NCI-H524 treated with DMSO at 0.1 percent for 48 hours (cell line): Measurements from ENCODE around the gene NFE2L3.
A peak's percentile ranks its signal among the peaks of the same experiment; 100 is the strongest.
"Not testable (repeated sequence)": the region's sequence is repeated elsewhere in the genome, so short reads cannot be mapped to it uniquely, and the experiment has no call there.

Source experiments
- DNase-seq: peaks from one replicate; lab custom pipeline; 2025; lab: John Stamatoyannopoulos, UW

The NFE2L3 gene

DNA sequence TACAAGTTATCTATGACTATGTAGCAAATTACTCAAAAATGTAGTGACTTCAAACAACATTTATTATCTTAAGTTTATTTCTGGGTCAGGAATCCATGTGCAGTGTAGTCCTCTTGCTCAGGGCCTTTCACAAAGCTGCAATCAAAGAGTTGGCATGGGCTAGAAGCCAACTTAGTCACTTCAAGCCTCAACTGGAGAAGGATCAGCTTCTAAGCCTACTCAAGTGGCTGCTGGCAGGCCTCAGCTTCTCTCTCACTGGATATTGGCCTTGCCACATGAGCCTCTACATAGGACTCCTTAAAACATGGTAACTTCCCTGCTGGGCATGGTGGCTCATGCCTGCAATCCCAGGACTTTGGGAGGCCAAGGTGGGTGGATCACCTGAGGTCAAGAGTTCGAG is 5.0 kb upstream of the NFE2L3 start:
- peak; percentile 55 for DNase-seq

DNA sequence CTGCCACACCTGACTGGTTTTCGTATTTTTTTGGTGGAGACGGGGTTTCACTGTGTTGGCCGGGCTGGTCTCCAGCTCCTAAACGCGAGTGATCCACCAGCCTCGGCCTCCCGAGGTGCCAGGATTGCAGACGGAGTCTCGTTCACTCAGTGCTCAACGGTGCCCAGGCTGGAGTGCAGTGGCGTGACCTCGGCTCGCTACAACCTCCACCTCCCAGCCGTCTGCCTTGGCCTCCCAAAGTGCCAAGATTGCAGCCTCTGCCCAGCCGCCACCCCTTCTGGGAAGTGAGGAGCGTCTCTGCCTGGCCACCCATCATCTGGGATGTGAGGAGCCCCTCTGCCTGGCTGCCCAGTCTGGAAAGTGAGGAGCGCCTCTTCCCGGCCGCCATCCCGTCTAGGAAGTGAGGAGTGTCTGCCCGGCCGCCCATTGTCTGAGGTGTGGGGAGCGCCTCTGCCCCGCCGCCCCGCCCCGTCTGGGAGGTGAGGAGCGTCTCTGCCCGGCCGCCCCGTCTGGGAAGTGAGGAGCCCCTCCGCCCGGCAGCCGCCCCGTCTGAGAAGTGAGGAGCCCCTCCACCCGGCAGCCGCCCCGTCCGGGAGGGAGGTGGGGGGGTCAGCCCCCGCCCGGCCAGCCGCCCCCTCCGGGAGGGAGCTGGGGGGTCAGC is 4.2 kb upstream of the NFE2L3 start:
- not testable (repeated sequence) for DNase-seq

DNA sequence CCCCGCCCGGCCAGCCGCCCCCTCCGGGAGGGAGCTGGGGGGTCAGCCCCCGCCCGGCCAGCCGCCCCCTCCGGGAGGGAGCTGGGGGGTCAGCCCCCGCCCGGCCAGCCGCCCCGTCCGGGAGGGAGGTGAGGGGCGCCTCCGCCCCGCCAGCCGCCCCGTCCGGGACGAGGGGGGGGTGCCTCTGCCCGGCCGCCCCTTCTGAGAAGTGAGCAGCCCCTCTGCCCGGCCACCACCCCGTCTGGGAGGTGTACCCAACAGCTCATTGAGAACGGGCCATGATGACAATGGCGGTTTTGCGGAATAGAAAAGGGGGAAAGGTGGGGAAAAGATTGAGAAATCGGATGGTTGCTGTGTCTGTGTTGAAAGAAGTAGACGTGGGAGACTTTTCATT is 3.7 kb upstream of the NFE2L3 start:
- DNase-seq, result not testable (repeated sequence)

DNA sequence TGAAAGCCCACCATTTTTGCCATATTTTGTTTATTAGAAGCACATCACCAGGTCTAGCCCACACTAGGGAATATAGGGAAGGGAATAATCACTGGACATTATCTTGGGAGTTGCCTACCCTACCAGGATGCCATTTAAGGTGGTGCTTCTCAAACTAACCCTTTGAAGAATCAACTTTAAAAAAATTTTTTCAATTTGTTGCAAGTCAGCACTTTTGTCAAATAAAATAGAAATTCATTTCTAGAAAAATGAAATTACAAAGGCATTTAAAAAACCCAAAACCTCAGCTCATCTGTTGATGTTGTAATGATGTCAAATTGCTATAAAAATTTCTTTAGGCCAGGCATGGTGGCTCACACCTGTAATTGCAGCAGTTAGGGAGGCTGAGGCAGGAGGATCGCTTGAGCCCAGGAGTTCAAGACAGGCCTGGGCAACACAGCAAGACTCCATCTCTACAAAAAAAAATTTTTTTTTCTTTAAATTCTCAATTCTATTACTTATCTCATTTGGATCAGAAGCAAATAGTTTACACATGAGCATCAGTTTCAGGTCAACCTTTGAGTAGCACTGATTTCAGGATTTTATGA is 2.5 kb upstream of the NFE2L3 start:
- DNase-seq, result no peak

GRCh38 chr7:26151096-26151495 is 902 bp upstream of the NFE2L3 start:
- DNase-seq, result peak; percentile 73

GRCh38 chr7:26151650-26151952 is 397 bp upstream of the NFE2L3 start:
- DNase-seq, result no peak

- DNase-seq, result not testable (repeated sequence)
Observed at GRCh38 chr7:26152782-26153240, 813 bp downstream of the NFE2L3 start.

DNA sequence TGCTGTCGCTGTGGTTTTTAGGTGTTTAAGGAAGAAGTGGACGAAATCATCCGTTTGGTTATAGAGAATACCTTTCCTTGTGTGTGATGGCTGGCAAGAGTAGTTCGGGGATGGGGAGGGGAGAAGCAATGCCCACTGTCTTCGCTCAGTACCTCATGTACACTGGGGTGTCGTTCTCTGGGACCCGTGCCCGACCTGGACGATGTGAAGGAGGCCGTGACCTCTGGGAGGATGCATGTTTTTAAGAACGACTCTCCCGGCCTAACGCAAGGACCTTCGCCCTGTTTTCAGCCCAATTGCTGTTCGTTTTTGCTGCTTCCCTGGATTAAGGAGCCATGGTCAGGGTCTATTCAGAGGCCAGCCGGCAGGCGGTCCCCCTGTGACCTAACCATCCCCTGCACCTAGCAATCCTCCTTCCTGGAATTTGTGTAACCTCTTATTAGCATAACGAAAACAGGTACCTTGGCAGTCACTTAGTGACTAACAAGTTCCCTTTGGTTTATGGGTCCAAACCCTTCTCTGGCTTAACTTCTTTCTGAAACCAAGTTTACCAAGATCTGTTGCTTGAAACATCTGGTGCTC is 1.3 kb downstream of the NFE2L3 start:
- no peak for DNase-seq

- no peak for DNase-seq
Observed at GRCh38 chr7:26153823-26154783, 2.1 kb downstream of the NFE2L3 start.

GRCh38 chr7:26155531-26156375 is 3.8 kb downstream of the NFE2L3 start:
- DNase-seq, result no peak

GRCh38 chr7:26156451-26157420 is 4.7 kb downstream of the NFE2L3 start:
- DNase-seq, result no peak

GRCh38 chr7:26157520-26158105 is 5.6 kb downstream of the NFE2L3 start:
- DNase-seq, result no peak

GRCh38 chr7:26159243-26159642 is 7.2 kb downstream of the NFE2L3 start:
- DNase-seq, result no peak

- no peak for DNase-seq
Observed at GRCh38 chr7:26160896-26161295, 8.9 kb downstream of the NFE2L3 start.

DNA sequence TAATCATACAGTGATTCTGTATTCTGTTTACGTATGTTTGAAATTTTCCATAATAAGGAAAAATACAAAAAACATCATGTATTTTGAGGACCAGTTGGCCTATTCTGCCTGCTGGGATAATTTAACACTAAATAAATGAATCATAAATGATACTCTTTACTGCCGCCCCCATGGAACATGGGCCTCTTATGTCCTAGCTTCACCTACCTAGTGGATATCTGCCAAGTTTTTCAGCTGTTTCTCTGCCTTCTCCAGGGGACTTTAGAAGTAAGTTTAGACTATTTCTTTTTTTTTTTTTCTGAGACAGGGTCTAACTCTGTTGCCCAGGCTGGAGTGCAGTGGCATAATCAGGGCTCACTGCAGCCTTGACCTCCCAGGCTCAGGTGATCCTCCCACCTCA is 10.4 kb downstream of the NFE2L3 start:
- DNase-seq, result no peak

DNA sequence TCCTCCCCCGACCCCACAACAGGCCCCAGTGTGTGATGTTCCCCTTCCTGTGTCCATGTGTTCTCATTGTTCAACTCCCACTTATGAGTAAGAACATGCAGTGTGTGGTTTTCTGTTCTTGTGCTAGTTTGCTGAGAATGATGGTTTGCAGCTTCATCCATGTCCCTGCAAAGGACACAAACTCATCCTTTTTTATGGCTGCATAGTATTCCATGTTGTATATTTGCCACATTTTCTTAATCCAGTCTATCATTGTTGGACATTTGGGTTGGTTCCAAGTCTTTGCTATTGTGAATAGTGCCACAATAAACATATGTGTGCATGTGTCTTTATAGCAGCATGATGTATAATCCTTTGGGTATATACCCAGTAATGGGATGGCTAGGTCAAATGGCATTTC is 11.8 kb downstream of the NFE2L3 start:
- DNase-seq, result not testable (repeated sequence)

GRCh38 chr7:26165950-26166683 is 14.1 kb downstream of the NFE2L3 start:
- DNase-seq, result no peak

DNA sequence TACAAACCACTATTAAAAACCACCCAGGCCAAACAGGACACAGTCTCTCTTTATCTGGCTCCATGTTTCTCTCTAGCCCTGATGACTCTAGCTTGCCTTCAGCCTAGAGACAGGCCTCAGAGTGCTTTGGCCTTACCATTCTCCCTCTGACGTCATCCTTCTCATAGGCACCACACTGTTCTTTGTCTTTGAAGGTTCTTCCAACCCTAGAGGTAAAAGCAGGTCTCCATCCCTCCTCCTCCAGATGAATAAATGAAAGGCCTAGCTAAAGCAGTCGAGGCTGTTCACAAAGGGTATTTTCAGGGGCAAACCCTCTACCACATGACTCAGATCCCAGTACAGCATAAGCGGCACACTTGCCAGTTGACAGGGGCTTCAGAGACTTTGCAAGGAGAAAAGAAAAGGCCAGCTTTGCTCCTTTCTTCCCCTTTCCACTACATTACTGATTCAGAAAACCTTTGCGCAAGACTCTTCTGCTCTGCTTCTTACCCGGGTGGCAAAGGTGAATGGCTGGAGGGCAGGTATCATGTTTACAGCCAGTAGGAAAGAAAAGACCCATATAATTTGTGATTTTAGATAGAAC is 14.8 kb downstream of the NFE2L3 start:
- no peak for DNase-seq
